Lower leg skin (tissue), 3 donors: Measurements from ENCODE around the gene PTPRT.

Experiments used
- POLR2A ChIP-seq, 2 donors: fragments of 450-650 bp; IDR thresholded peaks; one replicate each; pipeline ENCODE4 v1.6.1; 2016 to 2017; ENCODE audit warnings: antibody characterized with exemption in 2 of 2, mild to moderate bottlenecking in 1 of 2, moderate library complexity in 1 of 2
- TF ChIP-seq, protein P1 (sequence below), 3 donors: fragments of 450-650 bp; IDR thresholded peaks; one replicate each; pipeline ENCODE4 v1.5.1; 2016; ENCODE audit warnings: antibody characterized with exemption in 3 of 3, mild to moderate bottlenecking in 3 of 3, moderate library complexity in 2 of 3

DNA sequence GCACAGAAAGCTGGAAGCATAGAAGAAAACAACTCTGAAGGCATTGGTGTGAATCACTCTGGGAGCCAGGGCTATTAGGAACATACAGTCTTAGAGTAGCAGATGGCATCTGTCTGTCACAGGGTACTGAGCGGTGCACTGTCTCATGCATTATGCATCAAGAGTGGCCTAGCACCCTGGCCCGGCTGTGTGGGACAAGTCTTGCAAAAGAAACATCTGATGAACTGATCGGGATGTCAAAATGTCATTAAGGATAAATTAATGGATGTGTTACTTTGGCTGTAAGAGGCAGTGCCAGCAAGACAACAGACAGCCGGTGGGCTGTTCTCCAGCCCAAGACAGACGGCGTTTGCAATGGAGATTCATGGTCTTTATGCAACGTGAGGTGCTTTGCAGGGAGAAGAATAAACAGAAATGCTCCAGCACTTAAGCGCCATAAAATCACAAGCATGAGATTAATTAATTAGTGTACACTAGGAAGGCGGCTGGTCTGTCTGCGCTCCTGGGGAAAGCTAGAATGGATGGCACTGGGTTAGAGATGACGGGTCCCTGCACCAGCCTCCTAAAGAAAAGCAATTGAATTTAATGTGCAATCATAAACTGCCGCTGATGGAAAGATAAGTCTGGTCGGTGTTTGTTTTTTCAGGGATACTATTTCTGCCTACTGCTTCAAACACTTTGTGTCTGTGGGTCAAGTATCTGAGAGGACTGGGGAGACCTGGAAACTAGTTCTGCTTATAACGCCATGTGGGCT lies 970.9 kb downstream of the PTPRT start:
- TF ChIP-seq, protein P1, sequence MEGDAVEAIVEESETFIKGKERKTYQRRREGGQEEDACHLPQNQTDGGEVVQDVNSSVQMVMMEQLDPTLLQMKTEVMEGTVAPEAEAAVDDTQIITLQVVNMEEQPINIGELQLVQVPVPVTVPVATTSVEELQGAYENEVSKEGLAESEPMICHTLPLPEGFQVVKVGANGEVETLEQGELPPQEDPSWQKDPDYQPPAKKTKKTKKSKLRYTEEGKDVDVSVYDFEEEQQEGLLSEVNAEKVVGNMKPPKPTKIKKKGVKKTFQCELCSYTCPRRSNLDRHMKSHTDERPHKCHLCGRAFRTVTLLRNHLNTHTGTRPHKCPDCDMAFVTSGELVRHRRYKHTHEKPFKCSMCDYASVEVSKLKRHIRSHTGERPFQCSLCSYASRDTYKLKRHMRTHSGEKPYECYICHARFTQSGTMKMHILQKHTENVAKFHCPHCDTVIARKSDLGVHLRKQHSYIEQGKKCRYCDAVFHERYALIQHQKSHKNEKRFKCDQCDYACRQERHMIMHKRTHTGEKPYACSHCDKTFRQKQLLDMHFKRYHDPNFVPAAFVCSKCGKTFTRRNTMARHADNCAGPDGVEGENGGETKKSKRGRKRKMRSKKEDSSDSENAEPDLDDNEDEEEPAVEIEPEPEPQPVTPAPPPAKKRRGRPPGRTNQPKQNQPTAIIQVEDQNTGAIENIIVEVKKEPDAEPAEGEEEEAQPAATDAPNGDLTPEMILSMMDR (IDR thresholded peaks at IDR 0.05), result no peak
- no peak for TF ChIP-seq POLR2A (IDR thresholded peaks at IDR 0.05)
